Panc1 (cell line): ENCODE measurements around the gene RBM19. TPM values are rescaled to one million over a fixed set of nuclear protein-coding genes. Genes with fewer than 3 reads are reported as not detected.

Experiments
- ATAC-seq: fragments of 200-7000 bp; cut with Tn5 transposase; 2 replicates; pipeline ENCODE4 v1.9.1; 2020; ENCODE audit warnings: mild to moderate bottlenecking, moderate library complexity
- BruUV-seq: library from RNA; stranded (reverse); fragments of 400-500 nt; replicated peaks from 2 replicates; lab custom pipeline; 2021; lab: Mats Ljungman, UMichigan
- CTCF ChIA-PET: fragments of 300-600 bp; sonication (Branson Sonifier 250); formaldehyde crosslinking; loops from one replicate; lab custom pipeline; 2022; ENCODE audit warnings: antibody characterized with exemption; lab: Charles Lee
- POLR2A ChIA-PET: fragments of 300-600 bp; sonication (Branson Sonifier 250); formaldehyde crosslinking; loops from one replicate; lab custom pipeline; 2022; ENCODE audit warnings: antibody characterized with exemption; lab: Charles Lee
- DNase-seq: peaks from one replicate; pipeline ENCODE4 v3.0.0-alpha.2; 2010; ENCODE audit warnings: low read depth, low spot score
- H3K27ac ChIP-seq: 2 replicates; pipeline ENCODE4 v1.5.1; 2011; ENCODE audit warnings: mild to moderate bottlenecking, low read length, inconsistent platforms
- H3K27me3 ChIP-seq: fragments of 200-500 bp; sonication (Bioruptor generic); 2 replicates; pipeline ENCODE4 v1.6.0; 2014; ENCODE audit warnings: low read length, inconsistent platforms; ENCODE audit not compliant: control insufficient read depth, insufficient read depth
- H3K36me3 ChIP-seq: fragments of 200-500 bp; sonication (Bioruptor generic); 2 replicates; pipeline ENCODE4 v1.5.1; 2014; ENCODE audit warnings: inconsistent platforms, mild to moderate bottlenecking, low read length, moderate library complexity; ENCODE audit not compliant: control insufficient read depth, insufficient read depth
- H3K4me1 ChIP-seq: 2 replicates; pipeline ENCODE4 v1.5.1; 2011; ENCODE audit warnings: inconsistent platforms, mild to moderate bottlenecking, low read length, moderate library complexity; ENCODE audit not compliant: control insufficient read depth, insufficient read depth
- H3K4me3 ChIP-seq, 2 experiments: 2 replicates each; pipeline ENCODE4 v1.5.1; 2011 to 2012; ENCODE audit warnings: low read depth in 2 of 2, low read length in 2 of 2, mild to moderate bottlenecking in 2 of 2, inconsistent platforms in 1 of 2, moderate library complexity in 1 of 2
- H3K9me3 ChIP-seq: fragments of 200-500 bp; sonication (Bioruptor generic); 2 replicates; pipeline ENCODE4 v1.5.1; 2014; ENCODE audit warnings: low read depth, mild to moderate bottlenecking, inconsistent platforms, low read length, moderate library complexity; ENCODE audit not compliant: control insufficient read depth, insufficient read depth
- POLR2AphosphoS5 ChIP-seq: IDR thresholded peaks from 2 replicates; pipeline ENCODE4 v1.6.1; 2012; ENCODE audit warnings: mild to moderate bottlenecking, low read depth, low read length, moderate library complexity
- SIN3A ChIP-seq: IDR thresholded peaks from 2 replicates; pipeline ENCODE4 v1.6.1; 2012; ENCODE audit warnings: low read depth, mild to moderate bottlenecking, low read length, moderate library complexity, borderline replicate concordance; ENCODE audit not compliant: insufficient read depth
- TCF7L2 ChIP-seq: IDR thresholded peaks from 2 replicates; pipeline ENCODE4 v1.6.1; 2011; ENCODE audit warnings: mild to moderate bottlenecking, low read depth, low read length, inconsistent platforms
- in situ Hi-C: cut with HindIII; loops from 2 replicates; pipeline ENCODE4 v1.10.0; 2016; ENCODE audit warnings: low sequenced_read_pairs, low pct_unique_long_range_greater_than_20kb
- intact Hi-C: fragments of 100-400 bp; cut with micrococcal nuclease; formaldehyde crosslinking; loops from one replicate; pipeline ENCODE4 v1.10.0; 2022; ENCODE audit not compliant: unreplicated experiment
- total RNA-seq: library from RNA; stranded (reverse); gene quantifications from one replicate; pipeline ENCODE4 v1.2.1, GENCODE V29; 2021; ENCODE audit not compliant: unreplicated experiment
- TF ChIP-seq, protein P1 (sequence below), 2 experiments: IDR thresholded peaks; 2 replicates each; pipeline ENCODE4 v1.6.1; 2011 to 2012; ENCODE audit warnings: low read depth in 2 of 2, control low read depth in 1 of 2, low read length in 1 of 2, mild to moderate bottlenecking in 1 of 2, moderate library complexity in 1 of 2; ENCODE audit not compliant: insufficient read depth in 1 of 2
- TF ChIP-seq, protein P2 (sequence below): fragments of 450-650 bp; IDR thresholded peaks from 2 replicates; pipeline ENCODE4 v1.5.1; 2017; ENCODE audit warnings: mild to moderate bottlenecking

RBM19 gene
- total RNA-seq, 1 experiment from 2014 or later: 44.8 TPM

DNA sequence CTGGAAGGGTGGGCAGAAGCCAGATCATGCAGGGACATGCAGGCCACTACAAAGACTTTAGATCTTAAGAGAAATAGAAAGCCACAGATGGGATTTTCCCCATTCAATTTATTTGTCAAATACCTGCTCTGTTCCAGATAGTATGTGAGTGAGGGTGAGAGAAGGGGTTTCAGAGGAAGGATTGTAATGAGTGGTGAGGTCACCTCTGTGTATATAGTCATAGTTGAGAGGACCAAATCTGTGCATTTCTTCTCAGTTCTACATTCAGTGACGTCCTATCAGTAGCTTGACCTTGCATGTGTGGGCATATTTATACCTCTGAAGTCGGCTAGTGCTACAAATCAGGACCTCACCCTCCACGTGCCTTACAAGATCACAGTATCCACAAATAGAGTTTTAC is 31.2 kb upstream of the RBM19 start:
- H3K27ac ChIP-seq: no peak overlapping the region
- H3K9me3 ChIP-seq: no peaks in the 10 kb centered on the region
- in situ Hi-C loops: no loop called here
- H3K4me3 ChIP-seq: no peak overlapping the region
- TF ChIP-seq SIN3A (no peak), TCF7L2 (no peak), POLR2AphosphoS5 (no peak)
- TF ChIP-seq, protein P1, sequence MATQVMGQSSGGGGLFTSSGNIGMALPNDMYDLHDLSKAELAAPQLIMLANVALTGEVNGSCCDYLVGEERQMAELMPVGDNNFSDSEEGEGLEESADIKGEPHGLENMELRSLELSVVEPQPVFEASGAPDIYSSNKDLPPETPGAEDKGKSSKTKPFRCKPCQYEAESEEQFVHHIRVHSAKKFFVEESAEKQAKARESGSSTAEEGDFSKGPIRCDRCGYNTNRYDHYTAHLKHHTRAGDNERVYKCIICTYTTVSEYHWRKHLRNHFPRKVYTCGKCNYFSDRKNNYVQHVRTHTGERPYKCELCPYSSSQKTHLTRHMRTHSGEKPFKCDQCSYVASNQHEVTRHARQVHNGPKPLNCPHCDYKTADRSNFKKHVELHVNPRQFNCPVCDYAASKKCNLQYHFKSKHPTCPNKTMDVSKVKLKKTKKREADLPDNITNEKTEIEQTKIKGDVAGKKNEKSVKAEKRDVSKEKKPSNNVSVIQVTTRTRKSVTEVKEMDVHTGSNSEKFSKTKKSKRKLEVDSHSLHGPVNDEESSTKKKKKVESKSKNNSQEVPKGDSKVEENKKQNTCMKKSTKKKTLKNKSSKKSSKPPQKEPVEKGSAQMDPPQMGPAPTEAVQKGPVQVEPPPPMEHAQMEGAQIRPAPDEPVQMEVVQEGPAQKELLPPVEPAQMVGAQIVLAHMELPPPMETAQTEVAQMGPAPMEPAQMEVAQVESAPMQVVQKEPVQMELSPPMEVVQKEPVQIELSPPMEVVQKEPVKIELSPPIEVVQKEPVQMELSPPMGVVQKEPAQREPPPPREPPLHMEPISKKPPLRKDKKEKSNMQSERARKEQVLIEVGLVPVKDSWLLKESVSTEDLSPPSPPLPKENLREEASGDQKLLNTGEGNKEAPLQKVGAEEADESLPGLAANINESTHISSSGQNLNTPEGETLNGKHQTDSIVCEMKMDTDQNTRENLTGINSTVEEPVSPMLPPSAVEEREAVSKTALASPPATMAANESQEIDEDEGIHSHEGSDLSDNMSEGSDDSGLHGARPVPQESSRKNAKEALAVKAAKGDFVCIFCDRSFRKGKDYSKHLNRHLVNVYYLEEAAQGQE (IDR thresholded peaks at IDR 0.05; ENCODE audit: insufficient read depth in 1 of 2, low read depth in 2 of 2, low read length in 1 of 2): no peak
- TF ChIP-seq, protein P2, sequence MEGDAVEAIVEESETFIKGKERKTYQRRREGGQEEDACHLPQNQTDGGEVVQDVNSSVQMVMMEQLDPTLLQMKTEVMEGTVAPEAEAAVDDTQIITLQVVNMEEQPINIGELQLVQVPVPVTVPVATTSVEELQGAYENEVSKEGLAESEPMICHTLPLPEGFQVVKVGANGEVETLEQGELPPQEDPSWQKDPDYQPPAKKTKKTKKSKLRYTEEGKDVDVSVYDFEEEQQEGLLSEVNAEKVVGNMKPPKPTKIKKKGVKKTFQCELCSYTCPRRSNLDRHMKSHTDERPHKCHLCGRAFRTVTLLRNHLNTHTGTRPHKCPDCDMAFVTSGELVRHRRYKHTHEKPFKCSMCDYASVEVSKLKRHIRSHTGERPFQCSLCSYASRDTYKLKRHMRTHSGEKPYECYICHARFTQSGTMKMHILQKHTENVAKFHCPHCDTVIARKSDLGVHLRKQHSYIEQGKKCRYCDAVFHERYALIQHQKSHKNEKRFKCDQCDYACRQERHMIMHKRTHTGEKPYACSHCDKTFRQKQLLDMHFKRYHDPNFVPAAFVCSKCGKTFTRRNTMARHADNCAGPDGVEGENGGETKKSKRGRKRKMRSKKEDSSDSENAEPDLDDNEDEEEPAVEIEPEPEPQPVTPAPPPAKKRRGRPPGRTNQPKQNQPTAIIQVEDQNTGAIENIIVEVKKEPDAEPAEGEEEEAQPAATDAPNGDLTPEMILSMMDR: no peak
- H3K36me3 ChIP-seq: no peaks in the 10 kb centered on the region
- ATAC-seq: no peak
- intact Hi-C loops: no loop called here
- H3K4me1 ChIP-seq: no peaks in the 10 kb centered on the region
- CTCF ChIA-PET: no interaction called here
- peaks cover 11% of the 10 kb centered on the region for H3K27me3 ChIP-seq
- POLR2A ChIA-PET: no interaction called here
- BruUV-seq: no TSS peak
- no peak for DNase-seq

DNA sequence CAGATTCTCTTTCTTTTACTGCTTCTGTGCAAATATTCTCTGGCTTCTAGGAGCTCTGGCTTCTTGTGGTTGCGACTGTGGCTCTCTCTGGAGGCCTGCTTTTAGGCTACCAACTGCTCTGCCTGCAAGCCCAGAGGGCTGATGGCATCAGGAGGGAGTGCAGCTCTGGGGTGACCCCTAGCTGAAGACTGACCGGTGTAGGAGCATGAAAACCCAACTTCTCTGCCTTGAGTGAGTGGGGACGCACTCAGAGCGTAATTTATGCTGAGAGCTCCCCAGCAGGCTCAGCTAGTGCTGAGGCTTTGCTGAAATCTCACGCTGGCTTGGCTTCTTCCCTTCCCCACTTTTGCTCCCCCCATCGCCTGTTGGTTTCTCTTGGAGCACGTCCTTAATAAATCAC is 29.9 kb upstream of the RBM19 start:
- Histone ChIP-seq H3K27me3 (peaks cover 8% of the 10 kb centered on the region), H3K27ac (no peak overlapping the region), H3K36me3 (no peaks in the 10 kb centered on the region), H3K9me3 (no peaks in the 10 kb centered on the region), H3K4me1 (no peaks in the 10 kb centered on the region), H3K4me3 (no peak overlapping the region)
- ChIA-PET POLR2A (no interaction called here), CTCF (no interaction called here)
- DNase-seq (no peak), ATAC-seq (peak; percentile 58; the same call in 1 of the 2 replicates)
- intact Hi-C loops: no loop called here
- no TSS peak for BruUV-seq
- in situ Hi-C loops: no loop called here
- TF ChIP-seq, protein P1 (IDR thresholded peaks at IDR 0.05; ENCODE audit: insufficient read depth in 1 of 2, low read depth in 2 of 2, low read length in 1 of 2): no peak
- TF ChIP-seq, protein P2: peak; percentile 28; the same call in 1 of the 2 replicates
